Adipocyte (in vitro differentiated cells): Measurements from ENCODE around the gene PRDM5.

Experiments
- DNase-seq: peaks from one replicate; pipeline ENCODE4 v3.0.0-alpha.2; 2015; ENCODE audit warnings: low read depth
- H3K27me3 ChIP-seq: replicated peaks from 2 replicates; pipeline ENCODE4 v1.7.0; 2013; ENCODE audit warnings: mild to moderate bottlenecking, low read length, moderate library complexity; ENCODE audit not compliant: control insufficient read depth, insufficient read depth
- H3K36me3 ChIP-seq: 2 replicates; pipeline ENCODE4 v1.7.0; 2013; ENCODE audit warnings: low read length, mild to moderate bottlenecking, moderate library complexity; ENCODE audit not compliant: control insufficient read depth, insufficient read depth, severe bottlenecking
- H3K4me1 ChIP-seq: 2 replicates; pipeline ENCODE4 v1.7.0; 2013; ENCODE audit warnings: mild to moderate bottlenecking, low read length, moderate library complexity; ENCODE audit not compliant: control insufficient read depth, insufficient read depth
- H3K4me3 ChIP-seq: 2 replicates; pipeline ENCODE4 v1.7.0; 2013; ENCODE audit warnings: mild to moderate bottlenecking, low read length, moderate library complexity
- H3K9ac ChIP-seq: 2 replicates; pipeline ENCODE4 v1.7.0; 2013; ENCODE audit warnings: mild to moderate bottlenecking, low read length, moderate library complexity
- H3K9me3 ChIP-seq: 2 replicates; pipeline ENCODE4 v1.7.0; 2013; ENCODE audit warnings: mild to moderate bottlenecking, low read length, moderate library complexity; ENCODE audit not compliant: control insufficient read depth

The PRDM5 gene

DNA sequence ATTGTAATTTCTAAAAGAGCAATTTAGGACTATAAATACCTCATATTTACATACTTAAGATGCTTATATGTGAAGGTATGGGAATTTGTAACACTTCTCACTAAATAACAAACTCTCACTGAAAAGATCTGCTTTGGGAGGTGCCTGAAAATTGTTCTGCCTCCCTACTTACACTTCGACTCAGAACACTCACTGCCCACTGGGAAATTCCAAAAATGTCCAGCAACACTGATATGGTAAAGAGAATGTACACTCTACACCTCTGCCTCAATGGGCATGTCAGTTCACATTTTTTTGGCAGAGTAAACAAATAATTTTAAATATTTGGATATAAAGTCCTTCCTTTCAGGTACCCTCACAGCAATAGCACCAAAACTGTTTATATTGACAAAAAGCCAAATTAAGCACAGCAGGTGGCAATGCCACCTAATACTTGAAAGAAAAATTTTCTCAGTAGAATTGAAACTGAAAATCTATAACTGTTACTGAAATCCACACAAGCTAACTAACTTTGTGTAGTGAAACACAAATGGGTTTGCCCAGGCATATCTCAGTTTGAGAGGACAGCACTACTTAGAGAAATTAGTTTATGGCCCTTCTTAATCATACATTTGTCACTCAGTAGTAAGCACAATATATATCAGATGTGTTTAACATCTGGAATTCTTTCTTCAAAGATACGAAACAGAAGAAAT, 67.1 kb downstream of the PRDM5 start:
- no peak for DNase-seq
- Histone ChIP-seq H3K9me3 (no peaks in the 10 kb centered on the region), H3K36me3 (no peaks in the 10 kb centered on the region), H3K4me3 (no peak overlapping the region), H3K4me1 (peaks cover 20% of the 10 kb centered on the region), H3K27me3 (no peaks in the 10 kb centered on the region), H3K9ac (no peak overlapping the region)

GRCh38 chr4:120853161-120853935, 69.2 kb downstream of the PRDM5 start:
- no peaks in the 10 kb centered on the region for H3K27me3 ChIP-seq
- peaks cover 37% of the 10 kb centered on the region for H3K4me1 ChIP-seq
- peak overlapping the region; percentile 5 for H3K9ac ChIP-seq
- H3K4me3 ChIP-seq: peak overlapping the region; percentile 61
- H3K9me3 ChIP-seq: no peaks in the 10 kb centered on the region
- no peaks in the 10 kb centered on the region for H3K36me3 ChIP-seq
- DNase-seq: peak; percentile 52

GRCh38 chr4:120850018-120850599, 72.4 kb downstream of the PRDM5 start:
- no peak overlapping the region for H3K9ac ChIP-seq
- H3K4me1 ChIP-seq: peaks cover 31% of the 10 kb centered on the region
- peak; percentile 77 for DNase-seq
- no peaks in the 10 kb centered on the region for H3K27me3 ChIP-seq
- no peaks in the 10 kb centered on the region for H3K36me3 ChIP-seq
- no peak overlapping the region for H3K4me3 ChIP-seq
- H3K9me3 ChIP-seq: no peaks in the 10 kb centered on the region

DNA sequence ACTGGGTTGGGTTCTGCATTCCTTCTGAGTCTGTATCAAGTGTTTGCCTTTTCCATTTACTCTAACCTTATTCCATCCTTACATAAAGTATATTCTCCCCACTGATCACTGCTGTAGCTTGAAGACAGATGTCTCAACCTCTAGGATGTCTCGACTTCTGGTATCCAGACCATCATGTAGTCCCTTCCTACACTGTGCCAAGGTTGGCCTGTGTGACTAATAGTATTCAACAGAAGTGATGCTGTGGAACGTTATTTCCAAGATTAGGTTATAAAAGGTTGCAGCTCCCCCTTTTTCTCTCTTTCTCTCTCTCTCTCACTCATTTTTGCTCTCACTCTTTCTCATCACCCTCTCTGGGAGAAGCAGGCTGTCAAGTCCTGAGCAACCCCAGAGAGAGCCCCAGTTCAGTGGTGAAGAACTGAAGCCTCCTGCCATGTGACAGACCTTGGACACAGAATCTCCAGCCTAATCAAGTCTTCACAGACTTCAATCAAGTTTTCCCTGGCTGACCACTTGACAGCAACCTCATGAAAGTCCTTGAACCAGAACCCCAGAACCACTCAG, 75.4 kb downstream of the PRDM5 start:
- Histone ChIP-seq H3K4me1 (peaks cover 28% of the 10 kb centered on the region), H3K4me3 (no peak overlapping the region), H3K9me3 (no peaks in the 10 kb centered on the region), H3K27me3 (no peaks in the 10 kb centered on the region), H3K9ac (no peak overlapping the region), H3K36me3 (no peaks in the 10 kb centered on the region)
- no peak for DNase-seq

GRCh38 chr4:120844528-120844921, 78.0 kb downstream of the PRDM5 start:
- Histone ChIP-seq H3K27me3 (no peaks in the 10 kb centered on the region), H3K4me3 (no peak overlapping the region), H3K36me3 (no peaks in the 10 kb centered on the region), H3K9me3 (no peaks in the 10 kb centered on the region), H3K4me1 (peaks cover 28% of the 10 kb centered on the region), H3K9ac (no peak overlapping the region)
- DNase-seq: no peak

GRCh38 chr4:120843849-120844527, 78.5 kb downstream of the PRDM5 start:
- Histone ChIP-seq H3K9me3 (no peaks in the 10 kb centered on the region), H3K4me3 (no peak overlapping the region), H3K4me1 (peaks cover 23% of the 10 kb centered on the region), H3K36me3 (no peaks in the 10 kb centered on the region), H3K27me3 (no peaks in the 10 kb centered on the region), H3K9ac (no peak overlapping the region)
- no peak for DNase-seq

- no peak overlapping the region for H3K4me3 ChIP-seq
- H3K9me3 ChIP-seq: no peaks in the 10 kb centered on the region
- no peaks in the 10 kb centered on the region for H3K36me3 ChIP-seq
- H3K4me1 ChIP-seq: peaks cover 19% of the 10 kb centered on the region
- no peak overlapping the region for H3K9ac ChIP-seq
- no peaks in the 10 kb centered on the region for H3K27me3 ChIP-seq
- peak; percentile 59 for DNase-seq
Measured at GRCh38 chr4:120842031-120842430, 80.5 kb downstream of the PRDM5 start.

- peak; percentile 39 for DNase-seq
- Histone ChIP-seq H3K9me3 (no peaks in the 10 kb centered on the region), H3K9ac (no peak overlapping the region), H3K4me1 (peaks cover 19% of the 10 kb centered on the region), H3K4me3 (no peak overlapping the region), H3K36me3 (no peaks in the 10 kb centered on the region), H3K27me3 (no peaks in the 10 kb centered on the region)
Measured at GRCh38 chr4:120841580-120841979, 80.9 kb downstream of the PRDM5 start.

DNA sequence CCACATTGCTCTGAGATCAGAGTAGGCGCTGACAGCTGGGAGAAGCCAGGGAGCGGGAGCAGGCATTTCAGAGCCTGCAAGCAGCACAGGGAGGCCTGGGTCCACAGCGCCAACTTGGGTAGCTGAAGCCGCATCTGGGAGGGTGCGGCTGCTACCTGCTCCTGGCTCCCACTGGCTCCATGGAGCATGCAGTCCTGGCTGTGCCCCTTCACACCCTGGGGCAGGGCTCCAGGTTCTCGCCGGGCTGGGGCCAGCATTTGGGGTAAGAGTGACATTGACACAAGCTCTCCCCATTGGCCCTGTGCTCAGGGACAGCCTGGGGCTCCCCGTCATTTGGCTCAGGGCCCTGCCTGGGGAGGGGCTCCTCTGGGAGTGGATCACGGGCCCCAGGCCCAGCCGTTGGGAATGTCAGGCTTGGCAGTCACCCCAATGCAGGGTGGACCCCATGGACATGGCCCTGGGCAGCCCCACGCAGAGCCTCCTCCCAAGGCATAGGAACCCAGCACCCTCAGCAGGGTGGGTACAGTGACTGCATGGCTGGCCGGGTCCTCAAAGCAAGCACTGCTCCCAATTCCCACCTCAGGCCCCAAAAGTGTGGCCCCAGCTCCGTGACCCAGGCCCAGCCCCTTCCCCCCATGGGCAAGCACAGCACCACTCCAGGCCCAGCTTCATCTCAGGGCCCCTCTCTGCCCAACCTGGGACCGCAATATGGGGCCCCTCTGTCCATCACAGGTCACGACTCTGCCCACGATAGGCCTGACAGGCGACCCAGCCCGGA, 82.4 kb downstream of the PRDM5 start:
- Histone ChIP-seq H3K27me3 (no peaks in the 10 kb centered on the region), H3K9ac (no peak overlapping the region), H3K36me3 (no peaks in the 10 kb centered on the region), H3K9me3 (no peaks in the 10 kb centered on the region), H3K4me1 (peaks cover 19% of the 10 kb centered on the region), H3K4me3 (no peak overlapping the region)
- DNase-seq: no peak

DNA sequence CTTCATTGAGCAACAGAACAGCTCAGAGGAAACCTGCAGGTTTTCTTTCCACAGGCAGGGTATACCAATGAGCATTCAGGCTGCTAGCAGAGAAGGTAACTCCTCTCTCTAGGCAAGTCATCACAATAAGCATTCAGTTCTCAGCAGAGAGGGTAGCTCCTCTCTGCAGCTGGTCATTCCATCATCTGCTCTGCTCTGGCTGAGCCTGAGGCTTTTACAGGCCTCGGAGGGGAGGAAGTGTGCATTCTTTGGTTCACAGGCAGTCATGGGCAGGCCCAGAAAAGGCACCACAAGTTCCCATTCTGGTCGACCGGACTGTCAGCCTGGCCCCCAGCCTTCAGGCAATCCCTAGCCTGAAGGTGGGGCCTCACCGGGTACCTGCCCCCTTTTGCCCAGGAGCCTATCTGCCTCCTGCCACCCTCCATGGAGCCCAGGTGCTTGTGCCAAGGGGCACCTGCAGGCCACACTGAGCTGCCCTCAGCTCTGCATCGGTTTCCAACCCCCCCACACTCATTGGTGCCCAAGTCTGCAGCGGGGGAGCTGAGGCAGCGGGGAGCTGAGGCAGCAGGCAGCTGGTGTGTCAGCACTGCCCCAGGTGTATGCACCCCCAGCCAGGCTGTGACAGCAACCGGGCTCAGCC, 83.1 kb downstream of the PRDM5 start:
- Histone ChIP-seq H3K27me3 (no peaks in the 10 kb centered on the region), H3K36me3 (no peaks in the 10 kb centered on the region), H3K4me3 (no peak overlapping the region), H3K9me3 (peaks cover 2% of the 10 kb centered on the region), H3K9ac (no peak overlapping the region), H3K4me1 (peaks cover 19% of the 10 kb centered on the region)
- no peak for DNase-seq
